Fibroblast of mammary gland (primary cell): ENCODE data around the gene DISC1.

ENCODE experiments used
- DNase-seq: peaks from one replicate; pipeline ENCODE4 v3.0.0-alpha.2; 2010; ENCODE audit warnings: low read depth
- H3K4me3 ChIP-seq: 2 replicates; pipeline ENCODE4 v1.5.1; 2011; ENCODE audit warnings: low read depth, mild to moderate bottlenecking, low read length, moderate library complexity; ENCODE audit not compliant: control insufficient read depth
- CTCF ChIP-seq: conservative IDR thresholded peaks from 2 replicates; pipeline ENCODE4 v1.5.1; 2011; ENCODE audit warnings: low read depth, low read length, inconsistent platforms; ENCODE audit not compliant: control insufficient read depth, insufficient read depth

The DISC1 gene

GRCh38 chr1:231625975-231626534 is 535 bp upstream of the DISC1 start:
- no peak for TF ChIP-seq CTCF
- DNase-seq: no peak
- H3K4me3 ChIP-seq: peak overlapping the region; percentile 56

- H3K4me3 ChIP-seq: peak overlapping the region; percentile 56
- no peak for TF ChIP-seq CTCF
- no peak for DNase-seq
Observed at GRCh38 chr1:231626951-231627614, 493 bp downstream of the DISC1 start.

GRCh38 chr1:231628207-231628876 is 1.8 kb downstream of the DISC1 start:
- no peak for TF ChIP-seq CTCF
- peak; percentile 12 for DNase-seq
- no peak overlapping the region for H3K4me3 ChIP-seq

- no peak overlapping the region for H3K4me3 ChIP-seq
Observed at GRCh38 chr1:231629132-231629531, 2.5 kb downstream of the DISC1 start.

GRCh38 chr1:231630558-231631205 is 4.1 kb downstream of the DISC1 start:
- H3K4me3 ChIP-seq: no peak overlapping the region
- no peak for TF ChIP-seq CTCF
- DNase-seq: no peak

More at GRCh38 chr1:231629132-231629531, 2.5 kb downstream of the DISC1 start:
- no peak for DNase-seq
- TF ChIP-seq CTCF: no peak

- H3K4me3 ChIP-seq: no peak overlapping the region
- DNase-seq: no peak
- no peak for TF ChIP-seq CTCF
Observed at GRCh38 chr1:231631717-231632116, 5.1 kb downstream of the DISC1 start.
